Mesothelial cell of epicardium (in vitro differentiated cells): ENCODE results near the gene DDX3X. TPM values are rescaled to one million over a fixed set of nuclear protein-coding genes. Genes with fewer than 3 reads are reported as not detected.
"Not testable (repeated sequence)": the region's sequence is repeated elsewhere in the genome, so short reads cannot be mapped to it uniquely, and the experiment has no call there.

Experiments used
- DNase-seq, 2 experiments: peaks; one replicate each; pipeline ENCODE4 v3.0.0; 2021; ENCODE audit warnings: low spot score in 2 of 2; ENCODE audit not compliant: unreplicated experiment in 2 of 2
- H3K27ac Mint-ChIP-seq: 2 replicates; pipeline ENCODE4 v1.8.0; 2021; ENCODE audit warnings: mixed read lengths
- H3K27me3 Mint-ChIP-seq: 2 replicates; pipeline ENCODE4 v1.8.0; 2021; ENCODE audit warnings: low read depth, mixed read lengths
- H3K36me3 Mint-ChIP-seq: 2 replicates; pipeline ENCODE4 v1.8.0; 2021; ENCODE audit warnings: mixed read lengths
- H3K4me1 Mint-ChIP-seq: 2 replicates; pipeline ENCODE4 v1.8.0; 2021; ENCODE audit warnings: mixed read lengths
- H3K4me3 Mint-ChIP-seq: 2 replicates; pipeline ENCODE4 v1.8.0; 2021; ENCODE audit warnings: mild to moderate bottlenecking, moderate library complexity, mixed read lengths
- H3K9me3 Mint-ChIP-seq: 2 replicates; pipeline ENCODE4 v1.8.0; 2021; ENCODE audit warnings: mixed read lengths
- total RNA-seq: library from RNA; stranded (reverse); gene quantifications from 3 replicates; pipeline ENCODE4 v1.2.1, GENCODE V29; 2021
- TF ChIP-seq, protein P1 (sequence below): fragments of 200-600 bp; sonication (generic); IDR thresholded peaks from one replicate; pipeline ENCODE4 v1.5.0; 2021; ENCODE audit warnings: antibody characterized with exemption; ENCODE audit not compliant: unreplicated experiment

Gene DDX3X
- total RNA-seq, 1 donor from 2014 or later = 303 TPM

DNA sequence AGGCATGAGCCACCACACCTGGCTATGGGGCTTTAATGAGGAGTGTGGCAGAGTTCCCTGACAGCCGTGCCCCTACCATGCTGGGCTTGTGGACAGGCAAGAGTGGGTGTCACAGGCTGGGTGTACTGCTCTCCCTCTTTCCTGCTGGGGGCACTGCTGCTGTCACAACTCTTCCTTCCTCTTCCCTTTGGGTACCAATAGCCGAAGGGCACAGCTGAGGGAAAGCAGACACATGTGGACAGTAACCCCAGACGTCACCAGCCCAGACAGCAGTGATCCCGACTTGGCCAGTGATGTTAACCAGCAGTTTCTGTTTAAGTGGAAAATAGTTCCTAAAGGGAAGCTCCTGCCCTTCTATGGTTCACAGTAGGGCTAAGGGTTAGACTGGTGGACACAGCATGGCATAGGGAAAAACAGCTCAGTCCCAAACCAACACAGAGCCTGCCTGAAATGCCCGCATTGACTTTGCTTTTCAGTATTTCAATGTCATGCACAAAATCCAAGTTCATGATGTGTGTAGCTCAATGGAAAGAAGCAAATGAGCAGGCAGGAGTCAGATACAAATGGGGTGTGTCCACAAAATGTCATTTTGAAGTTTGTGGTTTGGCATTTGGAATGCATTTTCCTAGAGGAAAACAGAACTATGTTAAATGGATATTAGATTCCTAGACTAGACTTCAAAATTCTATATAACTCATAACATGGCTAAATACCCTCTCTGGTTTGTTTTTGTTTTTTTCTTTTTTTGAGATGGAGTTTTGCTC, 24.9 kb upstream of the DDX3X start:
- DNase-seq = no peak
- Mint-ChIP-seq H3K36me3 (no peaks in the 10 kb centered on the region), H3K9me3 (peaks cover 7% of the 10 kb centered on the region)

DNA sequence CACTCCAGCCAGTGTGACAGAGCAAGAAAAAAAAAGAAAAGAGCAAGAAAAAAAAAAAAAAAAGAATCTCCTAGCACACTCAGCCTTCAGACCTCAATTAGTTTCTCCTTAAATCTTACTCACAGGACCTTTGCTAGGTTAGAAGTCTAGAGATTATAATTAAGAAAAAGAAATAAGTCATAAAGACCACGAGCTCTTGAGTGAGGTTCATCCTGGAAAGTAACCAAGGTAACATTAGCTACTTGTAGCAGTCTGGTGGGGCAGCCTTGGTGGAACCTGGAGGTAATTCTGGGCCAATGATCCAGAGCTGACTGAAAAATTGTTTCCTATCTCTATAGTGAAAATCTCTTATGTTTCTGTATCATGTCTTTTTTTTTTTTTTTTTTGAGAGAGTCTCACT, 21.2 kb upstream of the DDX3X start:
- Mint-ChIP-seq H3K27me3 (no peaks in the 10 kb centered on the region), H3K4me1 (peaks cover 2% of the 10 kb centered on the region), H3K4me3 (no peak overlapping the region), H3K27ac (no peak overlapping the region), H3K9me3 (peaks cover 9% of the 10 kb centered on the region), H3K36me3 (no peaks in the 10 kb centered on the region)
- no peak for DNase-seq
- TF ChIP-seq, protein P1, sequence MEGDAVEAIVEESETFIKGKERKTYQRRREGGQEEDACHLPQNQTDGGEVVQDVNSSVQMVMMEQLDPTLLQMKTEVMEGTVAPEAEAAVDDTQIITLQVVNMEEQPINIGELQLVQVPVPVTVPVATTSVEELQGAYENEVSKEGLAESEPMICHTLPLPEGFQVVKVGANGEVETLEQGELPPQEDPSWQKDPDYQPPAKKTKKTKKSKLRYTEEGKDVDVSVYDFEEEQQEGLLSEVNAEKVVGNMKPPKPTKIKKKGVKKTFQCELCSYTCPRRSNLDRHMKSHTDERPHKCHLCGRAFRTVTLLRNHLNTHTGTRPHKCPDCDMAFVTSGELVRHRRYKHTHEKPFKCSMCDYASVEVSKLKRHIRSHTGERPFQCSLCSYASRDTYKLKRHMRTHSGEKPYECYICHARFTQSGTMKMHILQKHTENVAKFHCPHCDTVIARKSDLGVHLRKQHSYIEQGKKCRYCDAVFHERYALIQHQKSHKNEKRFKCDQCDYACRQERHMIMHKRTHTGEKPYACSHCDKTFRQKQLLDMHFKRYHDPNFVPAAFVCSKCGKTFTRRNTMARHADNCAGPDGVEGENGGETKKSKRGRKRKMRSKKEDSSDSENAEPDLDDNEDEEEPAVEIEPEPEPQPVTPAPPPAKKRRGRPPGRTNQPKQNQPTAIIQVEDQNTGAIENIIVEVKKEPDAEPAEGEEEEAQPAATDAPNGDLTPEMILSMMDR = no peak

More for the DNA sequence above, 24.9 kb upstream of the DDX3X start:
- no peak overlapping the region for H3K4me3 Mint-ChIP-seq
- H3K27ac Mint-ChIP-seq = no peak overlapping the region
- TF ChIP-seq, protein P1 = no peak
- H3K4me1 Mint-ChIP-seq = no peaks in the 10 kb centered on the region
- no peaks in the 10 kb centered on the region for H3K27me3 Mint-ChIP-seq

DNA sequence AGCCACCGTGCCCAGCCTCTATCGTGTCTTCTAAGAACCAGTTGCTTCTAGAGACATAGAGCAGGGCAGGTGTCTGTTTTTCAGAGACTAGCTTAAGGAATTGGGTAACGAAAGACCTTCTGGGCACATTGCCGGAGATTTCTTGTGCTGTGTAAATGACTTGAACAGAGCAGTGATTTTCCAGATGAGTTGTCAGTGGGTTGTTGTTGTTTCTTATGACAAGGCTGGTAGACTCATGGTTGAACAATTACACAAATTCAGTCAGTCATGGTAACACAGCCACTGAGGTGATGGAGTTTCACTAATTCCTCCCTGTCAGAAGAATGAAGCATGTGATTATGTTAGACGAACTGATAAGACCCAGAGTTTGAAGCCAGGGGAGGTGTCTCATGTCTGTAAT, 20.5 kb upstream of the DDX3X start:
- Mint-ChIP-seq H3K9me3 (peaks cover 13% of the 10 kb centered on the region), H3K4me1 (peaks cover 2% of the 10 kb centered on the region), H3K27me3 (no peaks in the 10 kb centered on the region), H3K27ac (no peak overlapping the region), H3K36me3 (no peaks in the 10 kb centered on the region), H3K4me3 (no peak overlapping the region)
- no peak for DNase-seq
- TF ChIP-seq, protein P1 = no peak

DNA sequence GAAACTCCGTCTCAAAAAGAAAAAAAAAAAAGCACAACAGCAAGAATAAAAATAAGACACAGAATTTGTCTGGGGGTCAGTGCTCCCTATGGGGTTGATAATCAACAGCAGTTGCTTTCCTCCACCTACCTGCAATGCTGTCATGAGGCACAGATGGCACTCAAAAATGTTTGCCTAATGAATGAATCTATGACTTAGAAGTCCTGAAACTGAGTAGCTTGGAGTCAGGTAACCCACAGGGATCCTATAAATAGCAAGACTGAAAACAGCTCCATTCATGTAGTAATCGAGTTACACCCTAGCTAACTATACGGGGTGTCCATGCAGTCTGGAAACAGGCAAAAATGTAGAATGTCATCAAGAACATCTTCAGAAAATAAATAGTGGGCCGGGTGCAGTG, 19.8 kb upstream of the DDX3X start:
- H3K4me3 Mint-ChIP-seq = no peak overlapping the region
- peaks cover 2% of the 10 kb centered on the region for H3K4me1 Mint-ChIP-seq
- no peaks in the 10 kb centered on the region for H3K27me3 Mint-ChIP-seq
- TF ChIP-seq, protein P1 = no peak
- peaks cover 13% of the 10 kb centered on the region for H3K9me3 Mint-ChIP-seq
- H3K36me3 Mint-ChIP-seq = no peaks in the 10 kb centered on the region
- H3K27ac Mint-ChIP-seq = no peak overlapping the region
- DNase-seq = no peak

GRCh38 chrX:41314881-41315280, 19.1 kb upstream of the DDX3X start:
- H3K27me3 Mint-ChIP-seq = no peaks in the 10 kb centered on the region
- no peaks in the 10 kb centered on the region for H3K36me3 Mint-ChIP-seq
- no peak overlapping the region for H3K27ac Mint-ChIP-seq
- H3K4me3 Mint-ChIP-seq = no peak overlapping the region
- peaks cover 13% of the 10 kb centered on the region for H3K9me3 Mint-ChIP-seq
- TF ChIP-seq, protein P1 = no peak
- peaks cover 2% of the 10 kb centered on the region for H3K4me1 Mint-ChIP-seq
- no peak for DNase-seq

GRCh38 chrX:41316266-41316665, 17.7 kb upstream of the DDX3X start:
- H3K9me3 Mint-ChIP-seq = peaks cover 13% of the 10 kb centered on the region
- not testable (repeated sequence) for H3K27me3 Mint-ChIP-seq, H3K27ac Mint-ChIP-seq, DNase-seq, H3K4me3 Mint-ChIP-seq, H3K36me3 Mint-ChIP-seq, H3K4me1 Mint-ChIP-seq
